Keratinocyte (primary cell): ENCODE results near the gene FSTL3.

Source experiments
- CTCF ChIP-seq, 3 experiments: IDR thresholded peaks in 1 of 3; conservative IDR thresholded peaks in 1 of 3; optimal IDR thresholded peaks in 1 of 3; 2 replicates in 2 of 3; 3 replicates in 1 of 3; pipeline versions ENCODE3 to v1.5.1; 2011; ENCODE audit warnings: low read length in 3 of 3, mild to moderate bottlenecking in 3 of 3, moderate library complexity in 2 of 3, control low read depth in 1 of 3, inconsistent platforms in 1 of 3; ENCODE audit not compliant: insufficient read depth in 2 of 3; ENCODE audit errors: extremely low read depth in 1 of 3
- EZH2 ChIP-seq: IDR thresholded peaks from one replicate; pipeline ENCODE4 v1.6.1; 2012; ENCODE audit warnings: inconsistent platforms, mild to moderate bottlenecking, low read length, moderate library complexity

- TF ChIP-seq CTCF (optimal IDR thresholded peaks at IDR 0.05 in 1 of 3, IDR thresholded peaks at IDR 0.05 in 1 of 3, conservative IDR thresholded peaks at IDR 0.05 in 1 of 3; ENCODE audit: extremely low read depth in 1 of 3, insufficient read depth in 2 of 3, low read length in 3 of 3) (no peak), EZH2 (no peak)
These were observed 35.1 kb downstream of the FSTL3 start for GRCh38 chr19:711254-711653.
